GM12878 (cell line): ENCODE measurements around the gene MAMDC4.

Source experiments
- ATF7 ChIP-seq: fragments of 450-650 bp; IDR thresholded peaks from 2 replicates; pipeline ENCODE4 v1.6.1; 2016; ENCODE audit warnings: low read depth, mild to moderate bottlenecking
- CTCF ChIP-seq, 3 experiments: IDR thresholded peaks in 2 of 3; conservative IDR thresholded peaks in 1 of 3; 2 replicates each; pipeline ENCODE4 v1.5.1; 2011; ENCODE audit warnings: low read depth in 3 of 3, low read length in 3 of 3, mild to moderate bottlenecking in 3 of 3, control low read depth in 2 of 3, moderate library complexity in 2 of 3, inconsistent platforms in 1 of 3, mixed read lengths in 1 of 3; ENCODE audit not compliant: control insufficient read depth in 2 of 3, insufficient read depth in 1 of 3; ENCODE audit errors: extremely low read depth in 1 of 3
- EZH2 ChIP-seq: IDR thresholded peaks from 2 replicates; pipeline ENCODE4 v1.6.1; 2012; ENCODE audit warnings: low read depth, mild to moderate bottlenecking, control low read depth, inconsistent platforms, low read length, borderline replicate concordance; ENCODE audit not compliant: control insufficient read depth
- JUNB ChIP-seq: IDR thresholded peaks from 2 replicates; pipeline ENCODE4 v1.6.1; 2016; ENCODE audit warnings: antibody characterized with exemption, mild to moderate bottlenecking
- JUND ChIP-seq: IDR thresholded peaks from 2 replicates; pipeline ENCODE4 v1.6.1; 2012; ENCODE audit warnings: low read depth, mild to moderate bottlenecking, low read length, improper control_type of control experiment, moderate library complexity
- LARP7 ChIP-seq: fragments of 450-650 bp; IDR thresholded peaks from 2 replicates; pipeline ENCODE4 v1.6.1; 2017; ENCODE audit warnings: mild to moderate bottlenecking
- MEF2A ChIP-seq: IDR thresholded peaks from 2 replicates; pipeline ENCODE4 v1.6.1; 2011; ENCODE audit warnings: low read depth, mild to moderate bottlenecking, low read length, moderate library complexity; ENCODE audit not compliant: insufficient read depth
- POLR2AphosphoS2 ChIP-seq: IDR thresholded peaks from 2 replicates; pipeline ENCODE4 v1.6.1; 2011; ENCODE audit warnings: low read depth, mild to moderate bottlenecking, low read length, improper control_type of control experiment, moderate library complexity
- ZBTB40 ChIP-seq: fragments of 450-650 bp; IDR thresholded peaks from 2 replicates; pipeline ENCODE4 v1.6.1; 2016; ENCODE audit warnings: mild to moderate bottlenecking, moderate library complexity, borderline replicate concordance

GRCh38 chr9:136807281-136808074 is 44.7 kb upstream of the MAMDC4 start, which contains the start of gene RABL6:
- TF ChIP-seq CTCF (IDR thresholded peaks at IDR 0.05 in 2 of 3, conservative IDR thresholded peaks at IDR 0.05 in 1 of 3; ENCODE audit: control insufficient read depth in 2 of 3, extremely low read depth in 1 of 3, insufficient read depth in 1 of 3, low read depth in 3 of 3, low read length in 3 of 3) (no peak), JUND (no peak), ATF7 (no peak), ZBTB40 (no peak), POLR2AphosphoS2 (peak; percentile 66), EZH2 (no peak), JUNB (no peak), LARP7 (no peak; the same call in 1 of the 2 replicates), MEF2A (no peak)
